Fibroblast of skin of abdomen (primary cell): ENCODE measurements around the gene GRM4.

Experiments
- DNase-seq: peaks from one replicate; pipeline ENCODE4 v3.0.0-alpha.2; 2013

The GRM4 gene

DNA sequence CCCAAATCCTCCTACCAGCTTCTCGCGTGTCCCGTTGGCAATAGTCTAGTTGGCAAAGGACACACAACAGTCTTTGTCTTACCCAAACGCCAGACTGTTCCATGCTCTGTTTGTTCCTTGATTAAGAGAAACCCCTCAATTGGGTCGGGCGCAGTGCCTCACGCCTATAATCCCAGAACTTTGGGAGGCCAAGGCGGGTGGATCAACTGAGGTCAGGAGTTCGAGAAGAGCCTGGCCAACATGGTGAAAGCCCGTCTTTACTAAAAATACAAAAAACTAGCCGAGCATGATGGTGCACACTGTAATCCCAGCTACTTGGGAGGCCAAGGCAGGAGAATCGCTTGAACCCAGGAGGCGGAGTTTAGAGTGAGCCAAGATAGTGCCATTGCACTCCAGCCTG lies 153.7 kb downstream of the GRM4 start:
- no peak for DNase-seq

DNA sequence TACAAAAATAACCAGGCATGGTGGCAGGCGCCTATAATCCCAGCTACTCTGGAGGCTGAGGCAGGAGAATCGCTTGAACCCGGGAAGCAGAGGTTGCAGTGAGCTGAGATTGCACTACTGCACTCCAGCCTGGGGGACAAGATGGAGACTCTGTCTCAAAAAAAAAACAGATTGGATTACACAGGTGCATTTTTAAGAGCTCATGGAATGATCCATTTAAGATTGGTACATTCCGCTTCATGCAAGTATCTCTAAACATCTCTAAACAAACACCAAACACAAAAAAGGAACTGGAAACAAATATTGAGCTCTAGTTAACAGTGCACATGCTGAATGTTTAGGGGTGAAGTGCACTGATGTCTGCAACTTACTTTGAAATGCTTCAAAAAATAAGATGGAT lies 154.3 kb downstream of the GRM4 start:
- no peak for DNase-seq

DNA sequence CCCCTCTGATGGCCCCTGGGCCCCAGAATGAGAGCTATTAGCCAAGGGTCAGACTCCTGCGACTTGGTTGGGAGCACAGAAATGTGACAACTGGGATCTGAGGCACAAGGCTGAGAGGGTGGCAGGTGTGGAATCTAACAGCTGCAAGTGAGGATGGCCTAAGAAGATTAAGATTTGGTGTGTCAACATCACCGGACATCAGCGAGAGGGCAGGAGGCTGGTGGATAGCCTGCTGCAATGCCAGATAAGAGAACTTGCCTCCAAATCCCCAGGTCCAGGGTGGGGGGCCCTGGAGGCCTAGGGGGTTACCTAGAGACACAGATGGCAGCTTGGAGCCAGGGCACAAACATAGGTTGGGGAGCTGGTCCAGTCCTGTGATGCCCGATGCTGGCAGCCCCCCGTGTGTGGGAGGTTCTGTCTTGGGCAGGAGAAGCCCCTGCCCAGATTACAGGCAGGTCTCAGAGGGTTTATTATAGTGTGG lies 155.8 kb downstream of the GRM4 start:
- no peak for DNase-seq

DNA sequence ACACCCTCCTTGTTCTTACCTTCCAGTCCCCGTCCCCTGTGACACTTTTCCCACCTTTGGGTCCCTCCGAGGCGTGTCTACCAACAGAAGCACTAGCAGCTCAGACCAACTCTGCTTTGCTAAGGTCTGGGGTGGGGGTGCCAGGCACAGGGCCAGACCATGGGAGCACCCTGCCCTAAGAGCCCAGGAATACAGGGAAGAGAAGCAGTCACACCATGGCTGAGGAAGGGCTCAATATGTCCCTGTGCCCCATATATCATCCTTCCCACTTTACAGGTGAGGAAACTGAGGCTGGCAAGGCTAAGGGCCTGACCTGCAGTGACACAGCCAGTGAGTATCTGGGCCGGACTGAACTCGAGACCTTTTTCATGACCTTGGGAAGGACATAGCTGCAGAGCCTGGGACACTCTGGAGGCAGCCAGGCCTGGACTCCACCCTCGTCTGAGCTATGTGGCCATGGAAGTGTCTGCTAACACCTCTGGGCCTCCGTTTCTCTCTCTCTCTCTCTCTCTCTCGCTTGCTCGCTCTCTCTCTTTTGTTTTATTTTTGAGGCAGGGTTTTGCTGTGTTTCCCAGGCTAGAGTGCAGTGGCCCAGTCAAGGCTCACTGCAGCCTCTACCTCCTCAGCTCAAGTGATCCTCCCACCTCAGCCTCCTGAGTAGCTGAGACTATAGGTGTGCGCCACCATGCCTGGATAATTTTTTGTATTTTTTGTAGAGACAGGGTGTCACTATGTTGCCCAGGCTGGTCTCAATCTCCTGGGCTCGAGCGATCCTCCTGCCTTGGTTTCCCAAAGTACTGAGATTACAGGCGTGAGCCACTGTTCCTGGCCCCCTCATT lies 156.7 kb downstream of the GRM4 start:
- DNase-seq, result no peak

DNA sequence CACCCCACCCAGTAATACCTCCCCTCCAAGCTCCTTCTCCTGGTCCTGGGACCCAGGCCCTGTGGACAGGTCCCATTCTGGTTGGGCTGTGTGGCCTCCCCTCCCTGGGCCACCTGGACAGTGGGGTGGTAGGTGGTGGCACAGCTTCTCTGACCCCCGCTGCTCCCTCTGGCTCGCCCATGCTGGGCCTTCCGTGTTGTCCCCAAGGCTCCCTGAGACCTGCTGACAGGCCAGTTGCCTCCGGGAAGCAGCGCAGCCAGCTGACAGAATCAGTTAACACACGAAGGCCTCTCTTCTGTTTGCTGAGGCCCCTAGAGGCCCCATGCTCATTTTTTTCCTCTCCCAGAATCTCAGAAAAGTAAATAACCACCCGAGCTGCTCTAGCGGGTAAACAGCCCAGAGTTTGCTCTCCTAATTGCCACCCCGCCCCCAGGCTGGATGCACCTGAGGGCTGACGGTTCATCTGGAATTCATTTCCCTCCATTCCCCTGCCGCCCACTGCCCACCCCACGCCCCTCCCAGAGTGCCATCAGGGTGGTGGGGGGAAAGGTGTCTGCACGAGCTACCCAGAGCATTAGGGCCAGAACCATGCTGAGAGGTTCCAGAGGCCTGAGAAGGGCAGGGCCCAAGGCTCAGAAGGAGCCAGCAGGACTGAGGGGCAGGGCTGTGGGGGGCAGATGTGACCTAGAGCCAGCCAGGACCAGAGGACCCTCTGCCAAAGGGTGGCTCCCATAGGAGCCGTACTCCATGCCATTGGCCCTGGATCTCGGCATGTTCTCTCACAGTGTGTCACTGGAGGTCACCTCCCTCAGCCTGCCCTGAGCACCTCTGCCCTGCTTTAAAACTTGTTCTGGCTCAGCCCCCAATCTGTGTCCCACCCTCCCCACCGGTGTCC lies 157.5 kb downstream of the GRM4 start:
- no peak for DNase-seq

DNA sequence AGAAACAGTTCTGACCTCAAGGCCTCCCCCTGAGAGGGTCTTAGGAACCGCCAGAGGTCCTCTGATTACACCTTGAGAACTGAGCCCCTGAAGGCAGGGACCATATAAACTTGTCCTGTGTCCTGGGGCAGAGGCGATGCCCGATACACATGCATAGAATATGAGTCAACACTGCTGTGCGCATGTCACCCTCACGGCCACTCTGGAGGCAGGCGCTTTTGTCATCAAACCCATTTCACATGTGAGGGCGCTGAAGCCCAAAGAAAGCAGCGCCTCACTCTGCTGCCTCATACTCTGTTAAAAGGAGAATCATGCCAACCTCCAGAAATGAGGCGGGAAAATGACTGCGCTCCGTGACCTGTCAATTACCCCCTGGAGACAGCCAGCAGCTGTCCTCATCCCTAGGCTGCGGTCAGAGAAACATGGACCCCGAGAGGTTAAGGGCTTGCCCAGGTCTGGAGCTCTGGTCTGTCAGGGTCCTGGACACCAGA lies 158.3 kb downstream of the GRM4 start:
- no peak for DNase-seq

DNA sequence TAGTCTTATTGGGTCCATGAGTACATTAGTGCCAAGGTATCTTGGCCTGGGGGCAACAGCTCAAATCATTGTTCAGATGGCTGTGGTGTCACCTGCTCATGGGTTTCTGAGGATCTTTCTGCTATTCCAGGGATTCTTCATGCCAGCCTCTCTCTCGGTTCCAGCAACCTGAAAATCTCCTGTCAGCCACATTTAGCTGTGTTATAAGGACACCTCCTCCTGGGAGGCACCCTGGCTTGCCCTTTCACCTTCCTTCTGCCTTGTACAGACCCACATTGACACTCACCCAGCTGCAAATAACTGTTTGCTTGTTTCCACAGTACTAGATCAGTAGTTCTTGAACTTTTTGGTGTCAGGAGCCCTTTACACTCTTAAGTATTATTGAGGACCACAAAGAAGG lies 159.9 kb downstream of the GRM4 start:
- no peak for DNase-seq

DNA sequence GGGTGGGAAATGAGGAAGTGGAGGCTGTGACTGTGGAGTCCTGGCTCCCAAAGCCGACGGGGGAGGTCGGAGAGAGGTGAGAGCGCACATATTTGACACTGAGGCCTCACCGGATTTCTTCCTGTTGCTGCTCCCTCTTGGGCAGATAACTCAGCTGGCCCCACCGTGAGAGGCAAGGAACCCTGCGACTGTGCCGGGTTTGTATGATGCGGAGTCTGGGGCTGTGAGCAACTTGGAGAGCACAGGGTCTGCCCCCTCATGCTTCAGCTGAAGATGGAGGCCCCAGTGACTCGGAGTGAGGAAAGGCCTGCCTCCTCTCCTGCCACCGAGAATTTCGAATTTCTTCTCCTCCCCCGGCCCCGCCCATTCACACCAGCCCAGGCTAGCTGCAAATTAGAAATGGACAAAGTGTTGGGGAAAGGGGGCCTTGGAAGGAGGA lies 160.6 kb downstream of the GRM4 start:
- no peak for DNase-seq

DNA sequence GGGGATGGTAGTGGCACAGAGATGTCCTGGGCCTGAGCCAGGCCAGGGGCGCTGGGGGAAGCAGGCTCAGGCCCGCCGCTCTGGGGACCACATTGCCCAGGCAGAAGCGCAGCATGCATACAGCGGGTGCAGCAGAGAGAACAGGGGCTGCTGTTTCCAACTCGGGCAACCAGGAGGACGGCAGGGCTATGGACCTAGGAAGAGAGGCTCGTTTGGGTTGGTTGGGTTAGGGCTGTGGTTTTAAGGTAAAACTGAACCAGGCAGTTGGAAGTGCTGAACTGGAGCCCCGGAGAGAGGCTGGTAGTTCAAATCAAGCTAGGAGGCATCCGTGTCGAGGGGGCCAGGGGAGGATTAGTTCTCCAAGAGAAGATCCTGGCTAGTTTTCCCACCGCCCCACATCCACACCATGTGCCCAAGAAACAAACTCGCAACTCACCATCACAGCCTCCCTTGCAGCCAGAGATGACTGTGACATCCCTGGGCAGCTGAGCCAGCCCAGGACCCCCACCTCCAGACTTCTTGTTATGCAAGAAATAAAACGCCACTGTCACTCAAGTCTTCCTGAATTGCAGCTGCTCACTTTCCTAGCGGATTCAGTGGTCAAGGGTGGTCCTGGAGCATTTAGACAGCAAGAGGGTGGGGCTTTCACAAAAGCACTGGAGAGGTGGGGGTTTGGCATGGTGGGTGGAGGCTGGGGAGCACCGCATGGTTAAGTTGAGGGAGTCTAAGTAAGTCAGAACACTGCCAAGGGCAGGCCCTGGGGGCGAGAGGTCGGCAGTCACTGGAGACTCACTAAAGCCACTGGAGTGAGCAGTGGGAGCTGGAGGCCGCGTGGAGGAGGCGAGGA lies 161.2 kb downstream of the GRM4 start:
- DNase-seq, result no peak

DNA sequence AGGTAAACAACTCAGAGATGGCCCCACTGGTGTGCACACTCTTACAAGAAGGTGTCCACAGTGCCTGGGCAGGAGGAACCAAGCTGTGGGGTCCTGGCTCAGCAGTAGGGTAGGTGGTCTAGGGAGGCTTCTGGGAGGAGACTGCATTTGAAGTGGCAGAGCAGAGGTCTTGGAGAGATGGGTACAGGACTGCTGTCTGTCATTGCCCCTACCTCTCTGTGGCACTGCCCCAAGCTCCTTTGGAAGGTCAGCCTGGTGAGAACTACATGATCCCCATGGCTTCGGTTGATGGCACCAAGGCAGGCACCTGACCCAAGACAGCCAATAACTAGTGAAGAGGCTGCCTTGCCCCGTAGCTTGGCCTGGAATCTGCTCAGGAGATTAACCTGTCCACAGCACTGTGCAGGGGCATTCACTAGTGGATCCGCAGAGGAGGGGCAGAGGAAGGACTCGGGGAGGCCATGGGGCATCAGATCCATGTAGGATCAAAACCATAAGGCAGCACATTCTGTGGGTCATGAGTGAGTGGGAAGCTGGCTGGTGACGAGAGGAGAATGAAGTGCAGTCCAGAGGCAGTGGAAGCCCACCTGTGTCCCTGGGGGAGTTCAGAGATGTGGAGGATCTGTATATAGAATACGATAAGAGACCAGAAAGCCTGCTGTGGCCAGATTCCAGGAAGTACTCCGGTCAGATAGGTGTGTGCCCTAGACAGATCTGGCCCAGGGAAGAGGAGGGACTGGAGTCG lies 162.0 kb downstream of the GRM4 start:
- no peak for DNase-seq

DNA sequence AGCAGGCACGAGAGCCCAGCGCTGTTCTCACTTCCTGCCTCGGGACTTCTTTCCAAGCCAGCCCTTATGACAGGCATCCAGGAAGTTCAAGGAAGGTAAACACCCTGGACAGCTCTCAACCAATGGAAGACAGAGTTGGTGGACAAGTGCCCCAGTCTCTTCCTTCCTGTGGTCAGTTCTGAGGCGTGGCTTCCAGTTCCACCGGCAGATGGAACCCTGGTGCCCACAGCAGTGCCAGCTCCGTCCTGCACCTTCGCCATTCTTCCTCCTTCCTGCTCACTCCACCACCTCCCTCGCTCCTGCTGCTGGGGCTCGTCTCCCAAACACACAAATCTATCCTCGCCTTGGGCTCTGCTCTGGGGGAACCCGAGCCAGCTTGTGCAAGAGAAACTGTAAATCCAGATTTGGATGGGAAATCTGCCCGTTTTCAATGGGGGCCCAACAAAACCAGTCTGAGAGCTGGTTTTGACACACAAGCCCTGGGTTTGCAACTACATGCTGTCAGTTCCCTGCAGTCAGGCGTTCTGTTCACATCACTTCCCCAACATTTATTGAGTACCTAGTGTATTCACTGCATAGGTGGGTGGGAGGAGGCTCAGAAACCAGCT lies 162.7 kb downstream of the GRM4 start:
- no peak for DNase-seq

DNA sequence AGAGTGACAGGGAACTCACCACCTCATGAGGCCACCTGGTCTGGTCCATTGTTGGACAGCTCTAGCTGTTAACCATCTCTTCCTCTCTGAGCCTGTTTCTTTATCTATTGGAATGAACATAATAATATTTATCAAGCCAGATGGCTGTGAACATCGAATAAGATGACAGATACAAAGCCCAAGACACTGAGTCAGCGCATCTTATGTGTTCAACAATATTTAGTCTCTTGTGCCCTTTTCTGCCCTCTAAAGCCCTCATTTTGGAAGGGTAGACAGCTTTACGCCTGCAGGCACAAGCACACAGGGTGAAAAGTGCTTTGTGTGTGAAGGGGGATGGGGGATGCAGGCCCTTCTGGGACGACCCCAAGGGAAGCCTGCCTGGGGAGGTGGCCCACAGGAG lies 164.0 kb downstream of the GRM4 start:
- DNase-seq, result no peak

DNA sequence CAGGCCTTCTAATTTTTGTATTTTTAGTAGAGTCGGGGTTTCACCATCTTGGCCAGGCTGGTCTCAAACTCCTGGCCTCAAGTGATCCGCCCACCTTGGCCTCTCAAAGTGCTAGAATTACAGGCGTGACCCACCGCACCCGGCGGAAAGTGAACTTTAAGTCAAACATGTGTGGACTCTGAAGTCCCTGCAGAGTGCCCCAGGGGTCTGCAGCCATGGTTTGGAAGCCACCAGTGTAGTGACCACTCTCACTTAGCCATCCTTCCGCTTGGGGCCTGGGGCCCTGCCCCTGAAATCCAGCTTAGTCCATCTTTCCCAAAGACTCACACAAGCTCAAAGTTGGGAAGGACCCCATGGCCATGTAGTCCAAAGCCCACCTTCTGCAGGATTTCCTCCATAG lies 164.5 kb downstream of the GRM4 start:
- no peak for DNase-seq

DNA sequence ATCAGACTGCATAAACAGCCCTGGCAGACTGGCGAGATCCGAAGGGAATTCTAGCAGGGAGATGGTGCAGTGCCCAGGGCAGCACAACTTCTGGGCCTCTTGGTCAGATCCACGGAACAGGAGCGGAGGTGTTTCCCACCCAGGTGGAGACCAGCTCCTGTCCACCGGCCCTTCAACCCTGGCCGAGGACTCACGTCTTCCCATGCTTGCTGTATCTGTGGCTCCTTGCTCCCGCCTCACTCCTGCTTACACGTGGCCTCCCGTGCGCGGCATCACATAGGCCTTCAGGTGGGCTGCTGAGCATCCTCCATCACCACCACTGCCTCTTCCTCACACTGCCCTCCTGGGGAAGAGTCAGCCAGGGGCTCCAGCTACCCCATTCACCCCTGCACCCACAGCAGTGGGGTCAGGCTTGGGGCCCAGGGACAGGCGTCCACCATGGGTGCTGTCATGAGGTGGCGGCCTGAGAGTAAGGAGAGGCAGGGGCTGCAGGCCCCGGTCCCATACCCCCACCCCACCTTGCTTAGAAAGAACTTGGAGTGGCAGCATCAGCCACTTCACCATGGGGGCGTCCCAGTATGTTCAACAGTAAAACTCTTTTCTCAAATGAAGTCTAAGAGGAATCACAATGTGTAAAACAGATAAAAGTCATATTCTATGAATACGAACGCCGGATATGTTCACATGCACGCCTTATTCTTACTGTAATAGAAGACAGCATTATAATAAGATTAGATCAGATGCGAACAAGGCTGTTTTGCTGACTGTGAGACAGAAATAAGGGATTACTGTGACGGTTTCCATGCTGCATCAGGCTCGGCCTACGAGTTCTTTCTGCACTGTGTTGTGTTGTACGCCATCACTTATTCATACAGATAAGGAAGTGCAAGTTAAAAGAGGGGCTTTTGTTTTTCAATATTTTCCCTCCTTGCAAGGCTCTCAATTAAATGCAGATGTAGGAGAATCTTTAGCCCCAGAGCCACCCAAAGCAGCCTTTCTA lies 165.4 kb downstream of the GRM4 start:
- no peak for DNase-seq

DNA sequence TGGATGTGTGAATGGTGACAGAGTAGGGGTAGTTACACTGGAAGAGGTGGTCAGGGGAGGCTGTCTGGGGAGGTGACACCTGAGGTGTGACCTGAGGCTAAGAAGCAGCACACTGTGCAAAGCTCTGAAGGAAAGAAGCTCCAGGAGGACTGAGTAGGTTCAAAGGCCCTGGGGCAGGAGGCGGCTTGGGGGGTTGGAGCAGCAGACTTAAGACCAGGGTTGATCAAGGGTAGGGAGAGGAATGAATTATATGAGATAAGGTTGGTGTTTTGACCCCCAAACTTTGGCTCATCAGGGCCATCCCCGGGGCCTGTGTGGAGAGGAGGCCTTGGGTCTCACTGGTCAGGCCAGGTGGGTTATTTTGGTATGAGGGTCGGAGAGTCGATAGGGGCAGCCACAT lies 166.1 kb downstream of the GRM4 start:
- DNase-seq, result no peak

DNA sequence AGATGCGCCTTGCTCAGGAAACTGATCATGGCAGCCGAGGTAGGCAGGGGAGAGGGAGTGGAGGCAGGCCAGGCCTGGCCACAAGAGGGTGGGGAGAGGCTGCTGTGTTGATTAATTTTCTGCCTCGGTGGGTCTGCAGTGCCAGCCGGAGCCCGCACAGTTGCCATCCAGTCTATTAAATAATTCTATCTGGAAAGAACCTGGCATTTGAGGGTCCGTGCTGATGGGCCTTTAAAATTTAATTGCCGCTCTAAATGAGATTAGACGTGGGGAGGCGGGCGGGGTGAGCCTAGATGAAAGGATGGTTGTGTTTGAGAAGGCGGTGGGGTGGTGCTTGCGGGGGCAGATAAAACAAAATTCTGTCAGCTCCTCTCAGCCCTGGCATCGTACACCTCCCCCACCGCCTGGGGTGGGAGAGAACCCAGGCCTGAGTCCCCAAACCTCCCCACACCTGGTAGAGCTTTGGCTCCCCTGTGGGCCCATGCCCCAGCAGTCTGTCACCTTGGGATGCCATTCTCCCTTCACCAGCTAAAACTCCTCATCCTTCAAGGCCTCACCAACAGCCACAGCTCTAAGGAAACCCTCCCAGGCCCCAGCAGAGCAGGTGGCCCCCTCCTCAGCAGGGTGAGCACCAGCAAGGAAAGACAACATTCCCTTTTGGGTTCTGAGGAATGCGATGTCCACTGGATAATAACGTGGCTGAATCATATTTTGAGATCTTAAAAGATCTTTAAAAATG lies 167.3 kb downstream of the GRM4 start:
- no peak for DNase-seq

DNA sequence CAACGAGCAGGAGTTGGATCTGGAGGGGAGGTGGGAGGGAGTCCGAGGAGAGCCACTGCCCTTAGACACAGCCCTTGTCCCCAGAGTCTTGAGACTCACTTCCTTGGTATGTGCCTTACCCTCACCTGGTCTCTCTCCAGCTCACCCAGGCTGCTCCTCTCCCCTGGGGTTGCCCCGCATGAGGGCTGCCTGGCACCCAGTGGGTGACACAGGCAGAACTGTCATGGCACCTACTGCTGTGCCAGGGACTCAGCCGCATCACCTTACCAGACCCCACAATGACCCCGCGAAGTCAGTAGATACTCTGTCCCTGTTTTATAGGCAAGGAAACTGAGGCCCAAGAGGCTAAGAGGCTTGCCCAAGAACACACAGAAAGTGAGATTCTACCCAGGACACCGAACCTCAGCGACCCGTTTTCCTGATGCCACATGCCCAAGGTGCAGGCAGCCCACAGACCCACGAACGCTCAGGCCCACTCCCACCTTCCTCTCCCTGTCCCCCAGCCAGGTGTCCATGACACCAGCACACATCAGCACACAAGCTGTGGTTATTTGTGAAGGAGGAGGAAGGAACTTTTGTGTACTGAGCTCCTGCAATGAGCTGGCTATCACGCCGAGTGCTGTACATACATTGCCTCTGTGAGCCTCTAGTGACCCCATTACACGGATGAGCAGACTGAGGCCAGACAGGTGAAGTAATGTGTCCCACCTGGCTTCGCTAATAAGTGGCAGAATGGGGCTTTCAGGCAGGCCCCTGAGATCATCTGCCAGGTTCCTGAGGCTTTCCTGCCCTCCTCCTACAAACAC lies 168.1 kb downstream of the GRM4 start:
- DNase-seq, result no peak
